Mesothelial cell of epicardium (in vitro differentiated cells): ENCODE data around the gene COL5A1. TPM values are rescaled to one million over a fixed set of nuclear protein-coding genes. Genes with fewer than 3 reads are reported as not detected.
A peak's percentile ranks its signal among the peaks of the same experiment; 100 is the strongest.
"Not testable (repeated sequence)": the region's sequence is repeated elsewhere in the genome, so short reads cannot be mapped to it uniquely, and the experiment has no call there.

Source experiments
- DNase-seq, 2 experiments: peaks; one replicate each; pipeline ENCODE4 v3.0.0; 2021; ENCODE audit warnings: low spot score in 2 of 2; ENCODE audit not compliant: unreplicated experiment in 2 of 2
- H3K27ac Mint-ChIP-seq: 2 replicates; pipeline ENCODE4 v1.8.0; 2021; ENCODE audit warnings: mixed read lengths
- H3K27me3 Mint-ChIP-seq: 2 replicates; pipeline ENCODE4 v1.8.0; 2021; ENCODE audit warnings: low read depth, mixed read lengths
- H3K36me3 Mint-ChIP-seq: 2 replicates; pipeline ENCODE4 v1.8.0; 2021; ENCODE audit warnings: mixed read lengths
- H3K4me1 Mint-ChIP-seq: 2 replicates; pipeline ENCODE4 v1.8.0; 2021; ENCODE audit warnings: mixed read lengths
- H3K4me3 Mint-ChIP-seq: 2 replicates; pipeline ENCODE4 v1.8.0; 2021; ENCODE audit warnings: mild to moderate bottlenecking, moderate library complexity, mixed read lengths
- H3K9me3 Mint-ChIP-seq: 2 replicates; pipeline ENCODE4 v1.8.0; 2021; ENCODE audit warnings: mixed read lengths
- CTCF ChIP-seq: fragments of 200-600 bp; sonication (generic); IDR thresholded peaks from one replicate; pipeline ENCODE4 v1.5.0; 2021; ENCODE audit warnings: antibody characterized with exemption; ENCODE audit not compliant: unreplicated experiment
- total RNA-seq: library from RNA; stranded (reverse); gene quantifications from 3 replicates; pipeline ENCODE4 v1.2.1, GENCODE V29; 2021

COL5A1 gene
- total RNA-seq, 1 donor from 2014 or later: 605 TPM

GRCh38 chr9:134710901-134711300 lies 69.3 kb downstream of the COL5A1 start:
- DNase-seq: no peak
- H3K27me3 Mint-ChIP-seq: no peaks in the 10 kb centered on the region
- H3K9me3 Mint-ChIP-seq: peaks cover 11% of the 10 kb centered on the region
- no peak overlapping the region for H3K4me3 Mint-ChIP-seq
- peaks cover 40% of the 10 kb centered on the region for H3K4me1 Mint-ChIP-seq
- H3K36me3 Mint-ChIP-seq: peaks cover 33% of the 10 kb centered on the region
- TF ChIP-seq CTCF: no peak
- no peak overlapping the region for H3K27ac Mint-ChIP-seq

- peaks cover 29% of the 10 kb centered on the region for H3K4me1 Mint-ChIP-seq
These were observed 70.6 kb downstream of the COL5A1 start for GRCh38 chr9:134712243-134712642.

GRCh38 chr9:134712926-134713325 lies 71.3 kb downstream of the COL5A1 start:
- TF ChIP-seq CTCF: no peak
- H3K9me3 Mint-ChIP-seq: peaks cover 11% of the 10 kb centered on the region
- peak overlapping the region; percentile 73 for H3K27ac Mint-ChIP-seq
- DNase-seq: no peak
- peaks cover 22% of the 10 kb centered on the region for H3K4me1 Mint-ChIP-seq
- no peak overlapping the region for H3K4me3 Mint-ChIP-seq
- peaks cover 37% of the 10 kb centered on the region for H3K36me3 Mint-ChIP-seq
- H3K27me3 Mint-ChIP-seq: no peaks in the 10 kb centered on the region

More at GRCh38 chr9:134712243-134712642, 70.6 kb downstream of the COL5A1 start:
- peaks cover 11% of the 10 kb centered on the region for H3K9me3 Mint-ChIP-seq
- no peak for DNase-seq
- no peak for TF ChIP-seq CTCF
- no peaks in the 10 kb centered on the region for H3K27me3 Mint-ChIP-seq
- no peak overlapping the region for H3K4me3 Mint-ChIP-seq
- peak overlapping the region; percentile 34 for H3K27ac Mint-ChIP-seq
- H3K36me3 Mint-ChIP-seq: peaks cover 37% of the 10 kb centered on the region

GRCh38 chr9:134715536-134715935 lies 73.9 kb downstream of the COL5A1 start:
- H3K27ac Mint-ChIP-seq, H3K27me3 Mint-ChIP-seq, H3K4me3 Mint-ChIP-seq, DNase-seq, H3K4me1 Mint-ChIP-seq: not testable (repeated sequence)
- peaks cover 33% of the 10 kb centered on the region for H3K36me3 Mint-ChIP-seq
- H3K9me3 Mint-ChIP-seq: peaks cover 11% of the 10 kb centered on the region

GRCh38 chr9:134716067-134716466 lies 74.5 kb downstream of the COL5A1 start:
- no peak overlapping the region for H3K27ac Mint-ChIP-seq

GRCh38 chr9:134717056-134717455 lies 75.5 kb downstream of the COL5A1 start:
- H3K9me3 Mint-ChIP-seq: peaks cover 11% of the 10 kb centered on the region
- TF ChIP-seq CTCF: no peak
- H3K27me3 Mint-ChIP-seq: no peaks in the 10 kb centered on the region
- H3K4me1 Mint-ChIP-seq: no peaks in the 10 kb centered on the region
- H3K27ac Mint-ChIP-seq: no peak overlapping the region
- no peak overlapping the region for H3K4me3 Mint-ChIP-seq
- peaks cover 33% of the 10 kb centered on the region for H3K36me3 Mint-ChIP-seq
- no peak for DNase-seq

More at GRCh38 chr9:134716067-134716466, 74.5 kb downstream of the COL5A1 start:
- peaks cover 33% of the 10 kb centered on the region for H3K36me3 Mint-ChIP-seq
- H3K4me1 Mint-ChIP-seq: no peaks in the 10 kb centered on the region
- H3K27me3 Mint-ChIP-seq: no peaks in the 10 kb centered on the region
- no peak overlapping the region for H3K4me3 Mint-ChIP-seq
- no peak for DNase-seq
- TF ChIP-seq CTCF: no peak
- H3K9me3 Mint-ChIP-seq: peaks cover 11% of the 10 kb centered on the region
